HG03097 (cell line): ENCODE results near the gene COLEC12.

ENCODE experiments used
- ATAC-seq: cut with Tn5 transposase; IDR thresholded peaks from one replicate; pipeline ENCODE4 v1.9.1; 2021; ENCODE audit not compliant: unreplicated experiment, low FRiP score

Gene COLEC12

DNA sequence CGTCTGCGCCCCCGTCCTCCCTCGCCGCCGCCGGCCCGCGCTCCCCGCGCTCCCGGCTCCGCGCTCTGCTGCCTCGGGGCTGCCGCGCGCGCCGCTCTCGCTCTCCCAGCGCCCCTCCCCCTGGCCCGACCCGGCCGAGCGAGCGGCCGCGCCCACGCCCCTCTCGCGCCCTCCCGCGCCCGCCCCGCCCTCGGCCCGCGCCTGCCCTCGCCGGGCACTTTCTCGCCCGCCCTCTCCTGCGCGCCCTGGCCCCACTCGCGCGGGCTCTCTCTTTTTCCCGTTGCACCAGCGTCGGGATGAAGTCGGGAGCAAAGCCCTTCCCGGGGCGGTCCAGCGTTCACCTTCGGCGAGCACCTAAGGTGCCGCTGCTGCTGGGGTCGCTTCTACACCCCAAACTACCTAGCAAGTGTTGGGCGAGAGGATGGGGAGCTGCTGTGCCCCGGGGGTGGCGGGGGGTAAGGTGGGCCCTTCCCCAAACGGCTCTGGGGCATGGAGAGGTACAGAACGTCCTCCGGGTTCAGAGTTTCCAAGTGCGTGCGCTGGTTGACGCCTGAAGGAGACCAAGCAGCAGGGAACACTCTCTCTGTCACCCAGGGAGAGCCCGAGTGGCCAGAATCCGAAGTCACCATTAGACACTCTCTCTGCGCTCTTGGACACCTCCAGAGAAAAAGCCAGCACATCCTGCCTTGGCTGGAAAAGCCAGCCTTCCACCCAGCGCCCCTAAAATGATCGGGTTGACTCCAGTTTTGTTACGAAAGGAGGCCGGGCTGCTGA is at the start of gene COLEC12:
COLEC12 (minus strand) TSS at position 70 of the 774 bp plus-strand sequence. CDS start 187 bp downstream, outside the sequence.
- no peak for ATAC-seq

DNA sequence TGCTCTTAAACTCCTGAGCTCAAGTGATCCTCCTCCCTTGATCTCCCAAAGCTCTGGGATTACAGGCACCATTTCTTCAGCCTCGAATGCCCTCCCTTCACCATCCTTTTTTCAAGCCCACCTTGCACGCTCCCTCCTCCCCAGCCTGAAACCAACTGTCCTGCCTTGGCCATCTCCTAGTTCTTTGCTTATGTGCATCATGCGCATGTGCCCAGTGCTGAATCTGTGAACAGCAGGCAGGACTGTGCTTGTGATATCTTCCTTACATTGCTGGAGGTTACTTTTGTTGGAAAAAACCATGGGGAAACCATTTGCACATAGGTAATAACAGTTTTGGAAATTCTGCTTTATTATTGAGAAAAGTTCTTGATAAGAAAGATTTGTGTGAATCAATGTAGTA is 49.5 kb upstream of the COLEC12 start:
- no peak for ATAC-seq

DNA sequence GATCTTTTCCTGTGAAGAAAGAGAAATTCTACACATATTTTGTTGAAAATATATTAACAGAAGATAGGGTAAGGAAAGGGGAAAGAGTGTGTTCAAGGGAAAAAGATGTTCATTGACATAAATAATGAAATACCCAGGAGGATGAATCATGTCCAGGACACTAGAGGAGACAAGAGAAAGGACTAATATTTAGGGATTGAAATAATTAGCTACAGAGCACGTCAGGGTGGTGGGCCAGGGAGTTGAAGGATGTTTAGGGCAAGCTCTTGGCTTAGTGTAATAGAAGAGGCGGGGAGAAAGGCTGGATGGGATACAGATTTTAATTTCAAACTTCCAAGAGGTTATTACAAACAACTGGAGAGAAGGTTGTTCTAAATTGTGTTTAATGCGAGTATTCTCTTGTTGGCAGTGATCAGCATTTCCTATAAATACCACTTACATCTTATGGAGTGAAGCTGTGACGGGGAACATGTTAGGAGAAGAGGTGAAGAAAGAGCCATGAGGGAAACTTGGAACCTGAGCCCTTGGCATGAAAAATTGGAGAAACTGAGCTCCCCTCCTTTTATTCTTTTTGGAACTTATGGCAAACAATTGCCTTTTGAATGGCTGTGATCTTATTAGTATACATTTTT is 43.1 kb upstream of the COLEC12 start:
- ATAC-seq: no peak

DNA sequence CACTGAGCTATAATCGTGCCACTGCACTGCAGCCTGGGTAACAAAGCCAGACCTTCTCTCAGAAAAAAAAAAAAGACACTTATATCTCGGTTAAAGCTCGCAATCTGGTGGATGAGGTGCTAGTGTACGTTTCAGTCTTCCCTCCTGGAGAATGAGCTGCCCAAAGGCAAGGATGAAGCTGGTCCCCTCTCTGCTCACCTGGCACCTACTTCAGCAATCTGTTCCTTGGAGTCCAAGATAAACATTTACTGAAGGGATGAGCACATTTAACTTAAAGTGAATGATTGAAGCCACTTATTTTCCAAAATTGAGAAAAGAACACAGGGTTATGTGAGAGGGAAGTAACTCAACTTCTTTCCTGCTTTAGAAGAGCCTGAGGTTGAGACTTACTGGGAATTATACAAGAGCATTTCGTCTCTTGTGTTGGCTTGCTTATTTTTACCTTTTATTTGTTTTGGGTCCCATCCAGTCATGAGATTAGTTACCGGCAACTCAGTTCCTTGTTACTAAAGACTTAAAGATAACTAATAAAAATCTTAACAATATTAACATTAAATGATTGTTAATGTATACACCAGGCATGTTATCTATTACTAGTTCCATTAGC is 33.6 kb upstream of the COLEC12 start:
- ATAC-seq: no peak

DNA sequence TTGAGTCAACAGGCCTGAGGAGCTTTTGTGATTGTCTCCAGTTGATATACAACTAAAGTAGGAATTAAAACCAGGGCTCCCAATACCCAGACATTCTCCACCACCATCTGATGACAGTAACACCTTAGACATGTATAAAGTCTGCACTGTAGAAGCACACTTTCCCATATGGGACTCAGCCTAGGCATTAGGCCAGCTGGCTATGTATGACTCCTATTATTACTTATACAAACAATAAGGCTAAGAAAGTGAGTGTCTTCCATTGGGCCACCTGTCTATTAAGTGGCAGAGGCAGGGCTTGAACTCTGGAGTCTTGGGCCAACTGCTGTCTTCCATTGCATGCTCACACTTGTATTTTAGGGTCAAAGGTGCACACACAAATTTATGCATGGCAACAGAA is 32.1 kb upstream of the COLEC12 start:
- no peak for ATAC-seq

DNA sequence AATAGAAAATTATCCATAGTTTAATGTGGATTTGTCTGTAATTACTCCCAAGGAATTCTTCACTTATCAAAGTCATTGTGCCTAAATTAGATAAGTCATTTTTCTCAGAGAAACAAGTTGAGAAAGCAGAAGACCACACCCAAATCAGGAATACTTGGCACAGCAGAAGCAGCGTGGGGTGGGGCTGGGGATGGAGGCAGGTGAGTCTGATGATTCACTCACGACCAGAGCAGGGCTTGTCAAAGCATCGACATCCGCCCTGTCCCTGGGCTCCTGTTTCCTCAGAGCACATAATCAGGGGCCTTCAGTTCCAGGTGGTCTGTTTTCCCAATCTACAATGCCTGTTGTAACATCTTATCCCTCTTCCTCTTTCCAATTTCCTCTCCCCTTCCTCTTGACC is 31.5 kb upstream of the COLEC12 start:
- no peak for ATAC-seq

DNA sequence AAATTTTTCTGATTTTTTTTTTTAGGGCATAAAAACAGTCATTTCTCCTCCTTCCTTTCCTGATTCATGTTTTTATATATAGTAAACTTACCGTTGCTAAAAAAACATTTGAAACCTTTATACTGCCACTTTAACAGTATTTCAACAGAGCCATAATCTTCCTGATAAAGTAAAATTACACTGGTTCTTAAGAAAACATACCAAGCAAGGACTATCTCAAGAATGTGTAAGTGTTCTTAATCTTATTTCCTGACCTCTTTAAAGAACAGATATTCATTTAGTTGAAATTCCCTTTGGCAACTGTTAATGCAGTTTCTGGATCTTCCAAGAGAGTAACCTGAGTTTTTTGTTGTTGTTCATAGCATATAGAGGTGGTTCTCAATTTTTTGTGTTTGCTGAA is 26.6 kb upstream of the COLEC12 start:
- ATAC-seq: no peak

DNA sequence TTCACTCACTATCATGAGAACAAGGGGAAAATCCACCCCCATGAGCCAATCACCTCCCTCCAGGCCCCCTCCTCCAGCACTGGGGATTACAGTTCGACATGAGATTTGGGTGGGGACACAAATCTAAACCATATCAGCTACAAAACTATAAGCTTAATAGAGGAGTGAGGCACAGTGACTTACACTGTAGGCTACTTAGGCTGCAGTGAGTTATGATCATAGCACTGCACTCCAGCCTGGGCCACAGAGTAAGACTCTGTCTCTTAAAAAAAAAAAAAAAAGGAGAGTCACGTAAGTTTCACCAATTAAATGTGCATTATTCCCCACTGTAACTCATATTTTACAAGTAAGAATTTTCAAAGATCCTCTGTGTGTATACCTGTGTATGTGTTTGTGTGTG is 26.2 kb upstream of the COLEC12 start:
- ATAC-seq: no peak

DNA sequence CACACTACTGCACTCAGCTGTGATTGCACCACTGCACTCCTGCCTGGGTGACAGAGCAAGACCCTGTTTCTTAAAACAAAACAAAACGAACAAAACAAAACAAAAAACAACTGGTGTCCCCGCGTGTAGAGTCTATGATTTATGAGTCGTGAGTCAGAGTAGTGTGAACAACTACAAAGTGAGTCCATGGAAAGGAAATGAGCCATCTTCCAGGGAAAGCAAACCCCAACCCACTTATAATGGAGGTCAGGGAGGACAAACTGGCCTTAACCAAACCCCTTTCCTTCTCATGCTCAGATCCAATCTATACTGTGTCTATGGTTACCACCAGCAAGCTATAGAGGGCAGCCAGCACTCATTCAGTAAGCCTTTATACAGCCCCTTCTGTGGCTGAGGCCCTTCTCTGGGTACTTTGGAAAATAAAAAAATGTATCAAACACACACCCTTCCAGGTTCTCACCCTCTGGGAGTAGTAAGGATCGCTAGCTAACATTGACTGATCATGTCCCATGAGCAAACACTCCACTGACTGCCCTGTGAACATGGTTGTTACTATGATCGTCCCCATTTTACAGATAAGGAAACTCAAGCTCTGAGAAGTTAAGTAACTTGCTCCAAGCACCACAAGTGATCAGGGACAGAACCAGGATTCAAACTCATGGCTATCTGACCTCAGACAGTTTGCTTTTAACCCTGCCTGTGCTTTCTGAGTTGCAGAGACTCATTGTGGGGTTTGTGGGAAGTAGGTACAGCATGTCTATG is 24.7 kb upstream of the COLEC12 start:
- no peak for ATAC-seq

DNA sequence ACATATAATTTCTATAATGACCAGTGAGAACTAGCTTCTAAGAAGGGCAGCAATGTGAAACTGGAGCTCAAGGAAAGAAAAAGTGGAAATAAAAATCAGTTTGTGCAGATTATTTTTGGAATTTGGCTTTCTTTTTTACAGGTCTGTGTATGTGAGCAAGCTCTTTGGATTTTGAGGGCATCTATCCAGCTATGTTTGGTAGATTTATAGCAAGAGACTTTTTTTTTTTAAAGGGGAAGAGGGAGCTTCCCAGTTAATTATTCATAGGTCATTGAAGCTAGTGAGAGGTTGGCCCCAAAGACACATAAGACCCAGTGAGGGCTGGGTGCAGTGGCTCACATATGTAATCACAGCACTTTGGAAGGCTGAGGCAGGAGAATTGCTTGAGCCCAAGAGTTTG is 24.0 kb upstream of the COLEC12 start:
- no peak for ATAC-seq

DNA sequence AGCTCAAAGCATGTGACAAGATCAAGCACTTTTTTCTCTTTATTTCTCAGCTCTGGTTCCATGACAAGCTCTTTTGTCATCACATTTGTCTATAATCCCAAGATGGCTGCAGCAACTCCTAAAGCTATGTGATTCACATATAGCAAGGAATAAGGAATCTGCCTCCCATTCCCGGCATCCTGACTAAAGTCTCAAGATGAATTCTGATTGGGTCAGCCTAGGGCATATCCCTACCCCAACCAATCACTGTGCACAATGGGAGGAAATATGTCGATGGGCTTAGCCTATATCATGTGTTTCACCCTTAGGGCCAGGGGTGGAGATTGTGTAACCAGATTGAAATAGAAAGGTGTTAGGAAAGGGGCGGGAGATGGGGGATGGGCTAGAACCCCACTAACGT is 23.1 kb upstream of the COLEC12 start:
- no peak for ATAC-seq

DNA sequence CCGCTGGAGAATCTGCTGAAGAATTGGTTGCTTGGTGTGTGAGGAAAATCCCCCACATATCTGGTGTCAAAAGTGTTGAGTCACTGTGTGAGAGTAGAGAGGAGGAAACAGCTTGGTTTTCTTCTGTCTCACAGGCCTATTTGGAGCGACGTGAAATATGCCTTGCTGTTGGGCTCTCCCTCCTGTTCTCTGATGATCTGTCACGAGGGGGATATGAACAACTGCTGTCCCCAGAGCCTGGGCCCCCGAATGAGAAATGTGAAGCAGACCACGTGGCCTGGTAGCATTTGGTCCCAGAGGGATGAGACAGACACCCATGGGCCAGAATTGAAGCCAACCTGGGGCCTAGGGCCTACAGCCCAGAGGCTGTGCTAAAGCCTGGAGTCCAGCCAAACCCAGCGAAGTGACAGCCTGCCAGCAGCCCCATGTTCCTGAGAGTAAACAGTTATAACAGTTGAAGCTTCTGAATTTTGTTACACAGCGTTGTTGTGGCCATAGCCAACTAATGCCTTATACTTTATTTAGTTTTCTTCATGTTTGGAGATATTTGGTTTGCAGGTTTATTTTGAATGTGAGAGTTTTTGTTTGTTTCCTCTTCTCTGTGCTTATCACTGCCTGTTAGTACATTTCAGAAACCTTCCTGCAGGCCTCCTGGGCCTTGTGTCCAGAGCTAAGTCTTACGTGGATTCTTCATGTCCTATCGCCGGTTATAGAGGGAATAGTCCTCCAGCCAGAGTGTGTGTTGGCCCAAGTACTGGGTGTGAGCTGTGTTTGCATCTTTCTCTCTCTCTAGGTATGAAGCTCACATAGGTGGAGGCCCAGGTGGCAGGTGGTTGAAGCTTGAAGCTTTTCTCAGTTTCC is 18.7 kb upstream of the COLEC12 start:
- peak; percentile 87 for ATAC-seq

DNA sequence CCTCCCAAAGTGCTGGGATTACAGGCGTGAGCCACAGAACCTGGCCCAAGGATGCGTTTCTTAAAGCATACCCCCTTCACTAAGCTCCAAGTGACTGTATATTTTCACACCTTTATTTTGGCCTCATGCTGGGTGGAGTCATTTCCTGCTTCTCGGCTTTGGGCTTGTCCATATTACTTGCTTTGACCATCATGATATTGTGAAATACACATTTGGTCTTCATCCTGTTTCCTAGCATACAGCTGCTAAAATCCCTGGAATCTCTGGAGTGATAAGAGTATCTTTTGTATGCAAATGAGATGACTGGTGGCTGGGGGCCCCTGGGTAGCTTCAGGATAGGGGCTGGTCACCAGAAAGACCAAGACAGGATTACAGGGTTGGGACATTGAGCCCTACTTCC is 17.6 kb upstream of the COLEC12 start:
- ATAC-seq: no peak

DNA sequence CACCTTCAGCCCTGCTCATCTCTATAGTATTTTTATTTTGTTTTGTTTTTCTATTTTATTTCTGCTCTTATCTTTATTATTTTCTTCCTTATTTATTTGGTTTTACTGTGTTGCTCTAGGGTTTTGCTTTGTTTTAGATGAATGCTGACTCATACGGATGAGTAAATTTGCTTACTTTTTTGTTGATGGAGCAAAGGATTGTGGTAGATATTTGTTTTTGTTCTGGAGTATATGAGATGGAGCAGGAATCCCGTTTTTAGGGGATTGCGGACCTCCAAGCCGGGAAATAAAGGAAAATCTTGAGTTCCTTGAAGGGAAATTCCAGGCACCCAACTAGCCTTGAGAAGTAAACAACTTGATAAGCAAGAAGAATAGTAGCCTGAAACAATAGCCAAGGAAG is 15.3 kb upstream of the COLEC12 start:
- ATAC-seq: no peak

DNA sequence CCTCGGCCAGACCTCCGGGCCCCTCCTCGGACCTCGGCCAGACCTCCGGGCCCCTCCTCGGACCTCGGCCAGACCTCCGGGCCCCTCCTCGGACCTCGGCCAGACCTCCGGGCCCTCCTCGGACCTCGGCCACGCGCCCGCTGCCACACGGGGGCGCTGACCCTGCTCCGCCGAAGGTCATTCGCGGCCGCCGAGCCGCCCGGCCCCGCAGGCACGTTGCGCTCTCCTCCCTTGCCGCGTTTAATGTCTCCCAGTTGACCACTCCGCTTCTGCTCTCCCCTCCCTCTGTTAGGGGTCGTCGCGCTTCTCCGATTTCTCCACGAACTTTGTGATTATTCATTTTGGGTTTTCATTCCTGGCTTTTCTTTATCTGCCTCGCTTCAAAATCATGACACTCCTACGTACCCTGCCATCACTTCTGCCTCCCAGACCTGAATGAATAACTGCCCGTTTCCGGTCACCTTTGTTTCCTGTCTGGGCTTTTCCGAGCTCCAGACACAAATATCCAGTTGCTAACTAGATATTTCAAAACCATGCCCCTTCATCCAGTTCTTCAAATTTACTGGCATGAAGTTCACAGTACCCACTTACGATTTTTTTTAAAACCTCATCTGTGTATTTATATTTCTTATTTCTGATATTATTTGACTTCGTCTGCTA is 14.8 kb upstream of the COLEC12 start:
- no peak for ATAC-seq

DNA sequence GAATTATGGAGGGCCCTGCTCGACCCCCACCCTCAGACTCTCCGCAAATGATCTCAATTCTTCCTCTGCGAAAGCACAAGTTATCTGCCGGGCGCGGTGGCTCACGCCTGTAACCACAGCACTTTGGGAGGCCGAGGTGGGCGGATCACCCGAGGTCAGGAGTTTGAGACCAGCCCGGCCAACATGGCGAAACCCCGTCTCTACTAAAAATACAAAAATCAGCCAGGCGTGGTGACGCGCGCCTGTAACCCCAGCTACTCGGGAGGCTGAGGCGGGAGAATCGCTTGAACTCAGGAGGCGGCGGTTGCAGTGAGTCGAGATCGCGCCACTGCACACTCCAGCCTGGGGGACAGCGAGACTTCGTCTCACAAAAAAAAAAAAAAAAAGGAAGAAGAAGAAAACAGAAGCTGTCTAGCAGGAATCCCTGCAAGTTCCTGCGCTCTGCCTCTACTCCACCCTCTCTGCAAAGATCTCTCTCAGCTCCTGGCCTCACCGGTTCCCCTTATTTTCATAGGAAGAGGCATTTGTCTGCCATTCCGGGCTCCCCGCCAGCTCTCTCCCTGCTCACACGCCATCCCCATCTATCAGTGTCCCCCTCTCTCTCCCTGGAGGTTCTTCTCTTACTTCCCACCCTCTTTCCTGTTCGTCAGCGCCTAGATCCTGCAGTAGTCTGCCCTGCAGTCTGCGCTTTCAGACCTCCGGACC is 13.5 kb upstream of the COLEC12 start:
- no peak for ATAC-seq

DNA sequence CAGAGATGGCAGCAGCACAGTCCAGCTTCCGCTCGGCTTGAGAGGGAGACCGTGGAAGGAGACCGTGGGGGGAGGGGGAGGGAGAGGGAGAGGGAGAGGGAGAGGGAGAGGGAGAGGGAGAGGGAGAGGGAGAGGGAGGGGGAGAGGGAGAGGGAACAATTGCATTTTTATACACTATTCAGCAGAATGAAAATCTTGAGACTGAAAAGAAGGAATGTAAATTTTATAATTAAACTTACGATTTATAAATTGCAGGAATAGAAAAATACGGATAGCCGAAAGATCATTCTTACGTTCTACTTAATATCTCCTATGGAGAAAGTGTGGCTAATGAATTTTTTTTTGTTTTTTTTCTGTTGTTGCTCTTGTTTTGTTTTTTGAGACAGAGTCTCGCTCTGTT is 12.5 kb upstream of the COLEC12 start:
- no peak for ATAC-seq

DNA sequence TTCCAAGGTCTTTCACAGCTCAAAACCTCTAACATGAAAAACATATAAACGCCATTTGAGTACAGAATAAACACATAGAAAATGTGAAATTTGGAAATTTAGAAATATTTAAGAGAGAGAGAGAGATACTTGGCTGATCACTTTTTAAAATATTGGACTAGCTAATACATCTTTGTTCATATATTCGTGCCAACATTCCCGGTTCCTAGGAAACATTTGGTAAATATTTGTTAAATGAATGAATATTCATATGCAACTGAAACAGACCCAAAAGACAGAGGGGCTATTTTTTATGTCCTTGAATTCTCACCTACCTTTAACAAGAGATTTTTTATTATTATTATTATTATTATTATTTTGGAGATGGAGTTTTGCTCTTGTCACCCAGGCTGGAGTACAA is 8.3 kb upstream of the COLEC12 start:
- ATAC-seq: no peak

DNA sequence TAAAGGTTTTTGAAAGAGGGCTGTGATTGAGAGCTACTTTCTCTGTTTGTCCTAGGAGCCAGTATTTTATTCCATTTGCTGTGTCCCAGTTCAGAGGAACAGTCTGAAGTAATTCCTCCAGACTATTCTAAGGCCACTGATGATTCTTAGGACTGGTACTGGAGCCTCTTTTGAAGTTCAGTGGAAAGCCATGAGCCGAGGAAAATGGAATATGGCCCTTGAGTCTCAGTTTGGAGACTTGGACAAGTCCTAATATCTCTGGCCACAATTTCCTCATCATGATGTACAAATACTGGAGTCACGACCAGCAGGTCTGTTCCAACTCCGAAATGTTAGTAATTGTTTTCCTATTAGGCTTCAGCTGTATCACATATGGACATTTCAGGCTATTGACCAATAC is 7.1 kb upstream of the COLEC12 start:
- no peak for ATAC-seq
